Right cardiac atrium (tissue), 5 donors: ENCODE data around the gene PTCHD4. TPM values are rescaled to one million over a fixed set of nuclear protein-coding genes. Genes with fewer than 3 reads are reported as not detected.
"Not testable (repeated sequence)": the region's sequence is repeated elsewhere in the genome, so short reads cannot be mapped to it uniquely, and the experiment has no call there.

Source experiments
- ATAC-seq, 2 donors: fragments of 200-7000 bp; cut with Tn5 transposase; one replicate each; pipeline versions ENCODE4 v1.8.0 to v1.9.1; 2020; ENCODE audit warnings: moderate library complexity in 2 of 2, mild to moderate bottlenecking in 1 of 2
- DNase-seq, 3 donors: peaks; one replicate each; pipeline ENCODE4 v3.0.0-alpha.2; 2020
- H3K27ac ChIP-seq: one replicate; pipeline ENCODE4 v1.5.1; 2013; ENCODE audit warnings: mild to moderate bottlenecking, low read length, control low read depth, moderate library complexity
- H3K27me3 ChIP-seq: one replicate; pipeline ENCODE4 v1.6.1; 2013; ENCODE audit not compliant: control insufficient read depth, insufficient read depth
- H3K4me1 ChIP-seq: one replicate; pipeline ENCODE4 v1.6.1; 2013; ENCODE audit warnings: low read length; ENCODE audit not compliant: control insufficient read depth, insufficient read depth
- H3K4me3 ChIP-seq: one replicate; pipeline ENCODE4 v1.5.1; 2013; ENCODE audit warnings: low read length, control low read depth
- H3K9me3 ChIP-seq: one replicate; pipeline ENCODE4 v1.6.1; 2013; ENCODE audit warnings: low read length; ENCODE audit not compliant: control insufficient read depth
- WGBS: extraction: QIAGEN DNeasy Blood & Tissue Kit; methylation state at CpG from one replicate; pipeline ENCODE4 v1.1.7; 2013; 5-methylcytosine and 5-hydroxymethylcytosine counted together
- intact Hi-C, 4 donors: fragments of 100-400 bp; cut with DNase I; formaldehyde crosslinking; loops; one replicate each; pipeline versions ENCODE4 v1.11.0 to v1.14.0; 2022 to 2023
- polyA plus RNA-seq: library from polyadenylated mRNA; stranded (reverse); fragments of 200-250 nt; gene quantifications from one replicate; pipeline ENCODE4 v1.2.3, GENCODE V29; 2013
- total RNA-seq, 4 donors: library from RNA; stranded (reverse); fragmentation: NEBNext Ultra II Directional; extraction: Animal tissue kit (Norgen Biotek cat#: 25700); gene quantifications; one replicate each; pipeline ENCODE4 v1.2.1, GENCODE V29; 2021
- donor health status: healthy with polysubstance abuse.
- donor health status: DM: no; HTN: yes; CAD: no.
- donor health status: DM: no; HTN: no; CAD: no.
- donor health status: DM: no; HTN: yes; CAD: no; lungs with severe emphysema.
- donor health status: DM: yes; HTN: yes; CAD: no.

The PTCHD4 gene
- total and polyA plus RNA-seq, 5 donors, result 0.09 to 0.91 (median 0.50) TPM

DNA sequence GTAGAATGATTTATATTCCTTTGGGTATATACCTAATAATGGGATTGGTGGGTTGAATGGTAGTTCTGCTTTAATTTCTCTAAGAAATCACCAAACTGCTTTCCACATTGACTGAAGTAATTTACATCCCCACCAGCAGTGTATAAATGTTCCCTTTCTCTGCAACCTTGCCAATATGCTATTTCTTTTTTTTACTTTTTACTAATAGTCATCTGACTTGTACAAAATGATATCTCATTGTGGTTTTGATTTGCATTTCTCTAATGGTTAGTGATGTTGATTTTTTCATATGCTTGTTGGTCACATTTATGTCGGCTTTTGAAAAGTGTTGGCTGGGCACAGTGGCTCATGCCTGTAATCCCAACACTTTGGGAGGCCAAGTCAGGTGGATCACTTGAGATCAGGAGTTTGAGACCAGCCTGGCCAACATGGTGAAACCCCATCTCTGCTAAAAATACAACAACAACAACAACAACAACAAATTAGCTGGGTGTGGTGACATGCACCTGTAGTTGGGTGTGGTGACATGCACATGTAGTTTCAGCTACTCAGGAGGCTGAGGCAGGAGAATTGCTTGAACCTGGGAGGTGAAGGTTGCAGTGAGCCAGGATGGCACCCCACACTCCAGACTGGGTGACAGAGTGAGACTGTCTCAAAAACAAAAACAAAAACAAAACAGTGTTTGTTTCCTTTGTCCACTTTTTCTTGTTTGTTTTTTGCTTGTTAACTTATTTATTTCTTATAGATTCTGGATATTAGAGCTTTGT is 11.2 kb upstream of the PTCHD4 start:
- H3K4me3 ChIP-seq, H3K27me3 ChIP-seq, DNase-seq, intact Hi-C loops, H3K27ac ChIP-seq, H3K4me1 ChIP-seq, ATAC-seq, H3K9me3 ChIP-seq: not testable (repeated sequence)
- WGBS, result 85% methylated on average over 1 of the region's 1 CpG

DNA sequence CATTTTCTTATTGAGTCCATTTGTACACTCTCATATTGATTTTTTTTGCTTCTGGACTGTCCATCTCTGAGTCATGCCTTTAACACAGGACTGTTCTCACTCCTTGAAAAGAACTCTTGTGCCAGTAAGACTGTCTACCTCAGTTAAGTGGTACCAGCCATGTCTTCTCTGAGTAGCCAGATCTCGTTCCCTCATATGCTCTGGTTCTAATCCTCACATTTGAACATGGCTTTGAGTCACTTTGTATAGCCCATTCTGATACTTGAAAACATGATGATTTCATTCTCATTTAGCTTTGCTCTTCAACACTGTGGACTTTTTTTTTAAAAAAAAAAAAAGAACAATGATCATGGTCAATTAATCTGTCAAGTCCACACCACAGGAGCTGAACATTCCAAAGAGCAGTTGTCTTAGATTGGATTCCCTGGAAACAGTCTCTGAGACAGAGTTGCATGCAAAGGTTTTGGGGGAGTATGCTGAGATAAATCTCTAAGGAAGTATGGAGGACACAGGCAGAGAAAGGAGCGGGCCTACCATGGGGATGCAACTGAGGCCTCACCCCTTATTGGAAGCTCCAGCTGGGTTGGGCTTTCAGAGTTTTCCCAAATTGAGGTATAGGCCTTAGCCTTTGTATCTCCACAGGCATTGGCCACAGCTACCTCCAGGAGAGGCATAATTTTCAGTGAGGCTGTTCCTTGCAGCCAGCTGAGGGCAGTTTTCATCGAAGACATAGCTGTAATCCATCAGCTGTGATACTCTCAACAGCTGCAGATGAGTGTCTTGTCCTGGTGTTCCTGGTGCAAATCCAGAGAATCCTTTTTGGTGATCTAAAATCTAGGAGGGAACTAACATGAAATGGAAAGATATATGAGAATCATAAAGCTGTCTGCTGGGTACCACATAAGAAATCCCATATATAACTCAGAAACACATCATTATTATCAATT is 6.0 kb upstream of the PTCHD4 start:
- H3K27me3 ChIP-seq, result no peaks in the 10 kb centered on the region

DNA sequence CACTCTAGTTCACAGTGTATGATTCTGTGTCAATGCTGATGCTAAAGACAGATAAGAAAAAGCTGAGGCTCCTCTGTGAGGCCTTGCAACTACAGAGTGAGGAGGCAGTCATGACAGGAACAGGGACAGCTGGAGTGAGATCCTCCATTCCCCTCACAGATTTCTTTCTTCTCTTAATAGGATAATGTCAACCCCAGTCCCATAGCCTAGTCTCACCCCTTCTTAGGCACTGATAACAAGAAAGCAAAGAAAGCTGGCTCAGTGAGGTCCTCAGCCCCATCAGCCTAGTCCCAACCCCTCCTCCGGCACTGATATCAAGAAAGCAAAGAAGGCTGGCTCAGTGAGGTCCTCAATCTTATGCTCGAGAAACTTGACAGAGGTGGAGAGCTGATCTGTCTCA is 2.1 kb upstream of the PTCHD4 start:
- no peak for ATAC-seq
- Histone ChIP-seq H3K4me1 (no peaks in the 10 kb centered on the region), H3K27ac (no peak overlapping the region), H3K9me3 (no peaks in the 10 kb centered on the region), H3K27me3 (no peaks in the 10 kb centered on the region), H3K4me3 (no peak overlapping the region)
- intact Hi-C loops, result no loop called here
- no peak for DNase-seq
- 77% methylated on average over 2 of the region's 2 CpGs for WGBS

More for the DNA sequence above, 6.0 kb upstream of the PTCHD4 start:
- 90% methylated on average over 3 of the region's 3 CpGs for WGBS
- H3K9me3 ChIP-seq, result no peaks in the 10 kb centered on the region
- no peak for DNase-seq
- ATAC-seq, result no peak
- H3K4me3 ChIP-seq, result no peak overlapping the region
- intact Hi-C loops, result no loop called here
- H3K4me1 ChIP-seq, result no peaks in the 10 kb centered on the region
- no peak overlapping the region for H3K27ac ChIP-seq

DNA sequence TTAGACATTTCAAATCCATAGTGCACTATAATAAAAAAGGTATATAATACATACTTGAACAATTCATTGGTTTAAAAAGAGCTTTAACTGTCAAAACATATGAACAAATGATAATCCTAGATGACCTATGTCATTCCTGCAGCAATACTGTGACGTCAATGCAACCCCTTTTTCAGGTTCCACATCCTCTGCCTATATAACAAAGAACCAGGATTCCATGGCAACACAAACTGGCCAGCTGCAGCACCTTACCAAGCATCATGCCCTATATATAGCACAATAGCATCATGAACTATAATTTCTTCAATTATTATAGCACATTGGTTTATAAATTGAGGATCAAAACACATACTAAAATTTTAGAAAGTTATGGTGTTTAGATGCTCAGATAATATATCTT is 578 bp upstream of the PTCHD4 start:
- Histone ChIP-seq H3K27me3 (no peaks in the 10 kb centered on the region), H3K4me3 (no peak overlapping the region), H3K27ac (no peak overlapping the region), H3K4me1 (no peaks in the 10 kb centered on the region), H3K9me3 (no peaks in the 10 kb centered on the region)
- WGBS, result 48% methylated on average over 1 of the region's 1 CpG
- DNase-seq (no peak), ATAC-seq (no peak)
- intact Hi-C loops, result no loop called here

DNA sequence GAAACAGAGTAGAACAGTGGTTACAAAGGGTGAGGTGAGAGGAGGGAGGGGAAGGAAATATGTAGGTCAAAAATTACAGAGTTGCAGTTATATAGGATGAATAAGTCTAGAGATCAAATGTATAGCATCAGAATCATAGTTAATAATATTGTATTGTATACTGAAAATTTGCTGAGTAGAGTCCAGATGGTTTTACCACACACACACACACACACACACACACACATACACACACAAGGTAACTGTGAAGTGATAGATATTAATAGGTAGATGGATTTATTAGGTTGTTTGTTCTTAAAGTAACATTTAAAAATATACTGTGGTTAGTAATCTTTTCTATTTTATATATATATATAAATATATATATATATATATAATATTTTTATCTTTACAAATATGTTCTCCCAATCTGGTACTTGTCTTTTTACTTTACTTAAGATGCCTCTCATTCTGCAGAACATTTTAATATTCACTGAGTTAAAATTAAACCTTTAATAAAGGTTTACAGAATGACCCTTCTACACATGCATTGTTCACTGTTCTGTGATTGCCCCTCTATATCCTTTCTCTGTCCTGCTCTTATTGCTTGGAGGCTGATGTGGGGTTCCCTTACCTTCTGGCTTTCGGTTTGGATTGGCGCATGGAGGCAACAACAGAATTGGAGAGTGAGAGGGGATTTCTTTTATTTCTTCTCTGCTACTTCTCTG is 408 bp downstream of the PTCHD4 start:
- DNase-seq (no peak), ATAC-seq (no peak)
- Histone ChIP-seq H3K27me3 (no peaks in the 10 kb centered on the region), H3K4me1 (no peaks in the 10 kb centered on the region), H3K4me3 (peak overlapping the region; percentile 15), H3K9me3 (no peaks in the 10 kb centered on the region), H3K27ac (no peak overlapping the region)
- WGBS, result 89% methylated on average over 2 of the region's 2 CpGs
- intact Hi-C loops, result no loop called here

DNA sequence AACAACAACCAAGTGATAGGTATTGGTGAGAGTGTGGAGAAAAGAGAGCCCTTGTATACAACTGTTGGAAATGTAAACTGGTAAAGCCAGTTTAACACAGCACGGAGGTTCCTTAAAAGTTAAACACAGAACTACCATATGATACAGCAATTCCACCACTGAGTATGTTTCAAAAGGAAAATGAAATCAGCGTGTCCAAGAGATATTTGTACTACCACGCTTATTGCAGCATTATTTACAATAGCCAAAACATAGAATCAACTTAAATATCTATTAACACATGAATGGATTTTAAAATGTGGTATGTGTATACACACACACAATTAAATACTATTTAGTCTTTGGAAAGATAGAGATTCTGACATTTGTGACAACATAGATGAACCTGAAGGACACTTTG is 1.1 kb downstream of the PTCHD4 start:
- Histone ChIP-seq H3K27ac (no peak overlapping the region), H3K4me3 (peak overlapping the region; percentile 15), H3K4me1 (no peaks in the 10 kb centered on the region), H3K27me3 (no peaks in the 10 kb centered on the region), H3K9me3 (no peaks in the 10 kb centered on the region)
- intact Hi-C loops, result no loop called here
- ATAC-seq, result no peak
- WGBS, result 72% methylated on average over 3 of the region's 3 CpGs
- DNase-seq, result no peak

DNA sequence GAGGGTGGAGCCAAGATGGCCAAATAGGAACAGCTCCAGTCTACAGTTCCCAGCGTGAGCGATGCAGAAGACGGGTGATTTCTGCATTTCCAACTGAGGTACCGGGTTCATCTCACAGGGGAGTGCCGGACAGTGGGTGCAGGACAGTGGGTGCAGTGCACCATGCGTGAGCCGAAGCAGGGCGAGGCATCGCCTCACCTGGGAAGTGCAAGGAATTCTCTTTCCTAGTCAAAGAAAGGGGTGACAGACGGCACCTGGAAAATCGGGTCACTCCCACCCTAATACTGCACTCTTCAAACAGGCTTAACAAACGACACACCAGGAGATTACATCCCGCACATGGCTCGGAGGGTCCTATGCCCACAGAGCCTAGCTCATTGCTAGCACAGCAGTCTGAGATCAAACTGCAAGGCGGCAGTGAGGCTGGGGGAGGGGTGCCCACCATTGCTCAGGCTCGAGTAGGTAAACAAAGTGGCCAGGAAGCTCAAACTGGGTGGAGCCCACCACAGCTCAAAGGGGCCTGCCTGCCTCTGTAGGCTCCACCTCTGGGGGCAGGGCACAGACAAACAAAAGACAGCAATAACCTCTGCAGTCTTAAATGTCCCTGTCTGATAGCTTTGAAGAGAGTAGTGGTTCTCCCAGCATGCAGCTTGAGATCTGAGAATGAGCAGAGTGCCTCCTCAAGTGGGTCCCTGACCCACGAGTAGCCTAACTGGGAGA is 8.4 kb downstream of the PTCHD4 start:
- H3K4me3 ChIP-seq, H3K27ac ChIP-seq, H3K9me3 ChIP-seq, H3K4me1 ChIP-seq, ATAC-seq, intact Hi-C loops, H3K27me3 ChIP-seq: not testable (repeated sequence)
- WGBS, result 94% methylated on average over 17 of the region's 17 CpGs
- peak in 1 of 3 donors; percentile 23 for DNase-seq

DNA sequence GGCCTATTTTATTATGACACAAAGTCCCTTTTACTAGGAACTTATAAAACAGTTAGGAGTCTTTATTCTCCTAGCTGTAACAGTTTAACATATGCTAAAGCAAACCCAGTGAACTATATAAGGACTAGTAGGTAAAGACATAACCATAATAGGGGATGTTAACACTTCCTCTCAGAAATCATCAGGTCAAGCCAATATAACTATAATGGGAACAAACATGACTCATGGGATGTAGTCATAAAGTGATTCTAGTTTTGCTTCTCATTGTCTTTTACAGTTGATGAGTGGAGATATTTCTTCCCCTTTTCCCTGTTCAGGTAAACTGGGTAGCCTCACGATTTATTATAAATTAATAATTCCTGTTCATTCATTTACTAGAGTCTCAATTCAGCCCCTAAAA is 9.7 kb downstream of the PTCHD4 start:
- DNase-seq, result no peak
- no peaks in the 10 kb centered on the region for H3K9me3 ChIP-seq
- 62% methylated on average over 1 of the region's 1 CpG for WGBS
- no peaks in the 10 kb centered on the region for H3K4me1 ChIP-seq
- no peak overlapping the region for H3K27ac ChIP-seq
- H3K27me3 ChIP-seq, result no peaks in the 10 kb centered on the region
- no peak overlapping the region for H3K4me3 ChIP-seq
- ATAC-seq, result no peak
- intact Hi-C loops, result no loop called here

DNA sequence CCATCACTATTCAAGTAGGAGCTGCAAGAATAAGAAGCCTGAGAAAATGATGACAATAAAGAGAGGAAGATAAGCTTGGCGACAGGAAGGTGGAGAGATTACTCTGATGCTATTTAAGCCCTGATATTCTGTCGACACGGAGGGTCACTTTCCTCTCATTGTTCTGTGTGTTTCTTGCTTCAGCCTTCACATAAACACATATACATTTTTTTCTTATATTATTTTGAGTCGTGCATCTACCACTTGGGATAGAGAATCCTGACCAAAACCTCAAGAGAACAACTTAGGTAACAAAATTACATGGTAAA is 10.5 kb downstream of the PTCHD4 start:
- intact Hi-C loops, result no loop called here
- WGBS, result 36% methylated on average over 4 of the region's 4 CpGs
- no peaks in the 10 kb centered on the region for H3K9me3 ChIP-seq
- no peaks in the 10 kb centered on the region for H3K4me1 ChIP-seq
- no peak for DNase-seq
- H3K27me3 ChIP-seq, result no peaks in the 10 kb centered on the region
- H3K4me3 ChIP-seq, result no peak overlapping the region
- no peak for ATAC-seq
- no peak overlapping the region for H3K27ac ChIP-seq

DNA sequence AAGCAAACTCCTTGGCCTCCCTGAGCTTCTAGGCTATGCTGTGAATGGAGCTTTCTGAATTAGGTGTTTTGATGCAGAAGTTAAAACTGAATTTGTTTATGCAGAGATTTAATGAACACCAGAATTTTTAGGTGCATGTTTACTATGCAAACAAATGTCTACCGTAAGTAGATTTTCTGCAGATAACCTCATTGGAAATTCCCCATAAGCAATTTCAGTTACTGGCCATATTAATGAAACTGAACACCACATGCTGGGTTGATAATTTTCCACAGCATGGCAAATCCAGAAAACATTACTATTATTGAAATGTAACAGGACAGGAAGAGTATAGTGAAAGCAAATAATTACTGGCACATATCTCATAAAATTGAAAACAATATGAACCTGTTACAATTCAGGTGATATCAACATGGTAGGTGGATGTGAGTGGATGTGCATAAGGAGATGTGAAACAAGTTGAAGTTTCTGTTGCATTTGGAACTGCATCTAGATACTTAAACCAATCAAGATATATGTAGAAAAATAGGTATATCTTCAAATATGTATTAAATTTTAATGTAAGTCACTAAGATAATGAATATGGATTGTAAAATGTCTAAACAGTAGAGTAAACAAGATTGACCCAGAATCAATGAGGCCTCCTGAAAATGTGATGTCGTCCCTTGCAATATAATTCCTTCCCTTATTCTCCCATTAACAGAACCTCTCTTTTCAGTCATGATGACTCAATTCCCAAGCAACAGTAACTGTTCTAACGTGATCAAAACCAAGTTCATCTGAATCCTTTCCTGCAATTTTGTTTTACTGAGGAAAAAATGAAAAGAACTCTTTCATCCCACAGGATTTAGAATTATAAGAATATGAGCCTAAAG is 11.0 kb downstream of the PTCHD4 start:
- Histone ChIP-seq H3K4me3 (no peak overlapping the region), H3K4me1 (no peaks in the 10 kb centered on the region), H3K27me3 (no peaks in the 10 kb centered on the region), H3K9me3 (no peaks in the 10 kb centered on the region), H3K27ac (no peak overlapping the region)
- intact Hi-C loops, result no loop called here
- ATAC-seq, result no peak
- no peak for DNase-seq
- 61% methylated on average over 3 of the region's 3 CpGs for WGBS
